ENCODE results near the gene TCAP.

TCAP gene

DNA sequence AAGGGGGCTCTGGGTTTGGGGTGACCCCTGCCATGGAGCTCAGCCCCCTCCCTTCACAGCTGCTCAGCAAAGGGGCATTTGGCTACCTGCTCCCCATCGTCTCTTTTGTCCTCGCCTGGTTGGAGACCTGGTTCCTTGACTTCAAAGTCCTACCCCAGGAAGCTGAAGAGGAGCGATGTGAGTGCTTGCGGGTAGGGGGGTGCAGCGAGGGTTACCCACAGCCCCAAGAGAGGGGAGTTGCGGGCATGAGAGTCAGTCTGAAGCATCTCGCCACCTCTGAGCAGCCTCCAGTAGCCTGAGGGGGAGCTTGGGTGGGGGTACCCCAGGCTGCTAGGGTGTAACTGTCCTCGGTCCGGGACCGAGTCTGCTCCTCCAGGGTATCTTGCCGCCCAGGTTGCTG, 6.8 kb upstream of the TCAP start:
- TF ChIP-seq, protein P1, sequence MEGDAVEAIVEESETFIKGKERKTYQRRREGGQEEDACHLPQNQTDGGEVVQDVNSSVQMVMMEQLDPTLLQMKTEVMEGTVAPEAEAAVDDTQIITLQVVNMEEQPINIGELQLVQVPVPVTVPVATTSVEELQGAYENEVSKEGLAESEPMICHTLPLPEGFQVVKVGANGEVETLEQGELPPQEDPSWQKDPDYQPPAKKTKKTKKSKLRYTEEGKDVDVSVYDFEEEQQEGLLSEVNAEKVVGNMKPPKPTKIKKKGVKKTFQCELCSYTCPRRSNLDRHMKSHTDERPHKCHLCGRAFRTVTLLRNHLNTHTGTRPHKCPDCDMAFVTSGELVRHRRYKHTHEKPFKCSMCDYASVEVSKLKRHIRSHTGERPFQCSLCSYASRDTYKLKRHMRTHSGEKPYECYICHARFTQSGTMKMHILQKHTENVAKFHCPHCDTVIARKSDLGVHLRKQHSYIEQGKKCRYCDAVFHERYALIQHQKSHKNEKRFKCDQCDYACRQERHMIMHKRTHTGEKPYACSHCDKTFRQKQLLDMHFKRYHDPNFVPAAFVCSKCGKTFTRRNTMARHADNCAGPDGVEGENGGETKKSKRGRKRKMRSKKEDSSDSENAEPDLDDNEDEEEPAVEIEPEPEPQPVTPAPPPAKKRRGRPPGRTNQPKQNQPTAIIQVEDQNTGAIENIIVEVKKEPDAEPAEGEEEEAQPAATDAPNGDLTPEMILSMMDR (IDR thresholded peaks at IDR 0.05) = no peak

DNA sequence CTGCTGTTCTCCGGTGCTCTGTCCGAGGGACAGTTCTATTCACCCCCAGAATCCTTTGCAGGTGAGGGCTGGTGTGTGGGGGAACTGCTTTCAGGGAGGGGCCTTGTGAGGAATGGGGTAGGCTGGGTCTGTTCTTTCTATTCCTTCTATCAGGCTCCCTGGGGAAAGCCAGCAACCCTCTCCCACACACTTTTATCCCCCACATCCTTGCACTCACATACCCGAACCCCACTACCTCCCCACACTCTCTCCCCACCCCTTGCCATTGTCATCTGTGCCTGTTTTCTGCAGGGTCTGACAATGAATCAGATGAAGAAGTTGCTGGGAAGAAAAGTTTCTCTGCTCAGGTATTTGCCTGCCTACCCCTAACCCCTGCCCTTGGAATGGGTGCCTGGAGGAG, 6.4 kb upstream of the TCAP start:
- TF ChIP-seq, protein P1 (IDR thresholded peaks at IDR 0.05) = no peak

DNA sequence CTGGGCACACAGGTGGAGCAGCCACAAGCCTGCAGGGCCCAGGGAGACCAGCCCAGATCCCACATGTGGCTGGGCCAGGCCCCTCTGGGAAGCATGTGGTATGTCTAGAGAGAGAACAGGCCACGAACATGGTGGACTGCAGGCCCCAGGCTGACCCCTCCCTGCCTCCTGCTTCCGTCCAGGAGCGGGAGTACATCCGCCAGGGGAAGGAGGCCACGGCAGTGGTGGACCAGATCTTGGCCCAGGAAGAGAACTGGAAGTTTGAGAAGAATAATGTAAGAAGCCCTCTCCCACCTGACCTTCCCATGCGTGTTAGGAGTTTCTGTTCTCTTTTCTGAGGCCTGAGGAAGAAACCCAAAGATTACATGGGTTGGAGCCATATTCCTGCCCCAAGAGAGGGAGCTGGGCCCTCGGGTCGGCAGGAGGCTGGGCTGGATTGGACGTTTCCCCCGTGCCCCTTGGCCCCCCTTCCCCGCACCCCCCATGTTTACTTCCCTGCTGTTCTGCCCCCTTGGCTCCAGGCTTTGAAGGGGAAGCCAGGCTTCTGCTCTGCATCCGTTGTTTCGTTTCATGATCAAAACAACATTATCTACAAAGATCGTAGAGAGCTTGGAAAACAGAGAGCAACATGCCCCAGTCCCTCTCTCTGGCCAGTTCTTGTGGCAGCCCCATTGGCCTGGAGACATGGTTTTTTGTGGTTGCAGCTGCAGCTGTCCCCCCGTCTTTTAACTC, 5.7 kb upstream of the TCAP start:
- TF ChIP-seq, protein P1 (IDR thresholded peaks at IDR 0.05) = no peak

DNA sequence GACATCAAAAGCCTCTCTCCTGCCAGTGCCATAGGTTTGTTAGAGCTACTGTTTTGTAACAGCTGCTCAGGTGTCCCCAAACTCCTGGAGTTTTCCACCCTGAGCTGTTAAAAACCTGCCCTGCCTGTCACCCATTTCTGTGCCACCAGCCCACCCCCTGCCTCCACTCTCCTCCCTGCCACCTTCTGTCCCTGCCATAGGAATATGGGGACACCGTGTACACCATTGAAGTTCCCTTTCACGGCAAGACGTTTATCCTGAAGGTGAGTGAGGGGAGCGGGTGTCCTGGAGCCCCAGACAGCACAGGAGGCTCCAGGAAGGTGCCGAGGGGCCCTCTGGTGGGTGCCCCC, 5.2 kb upstream of the TCAP start:
- TF ChIP-seq, protein P1 (IDR thresholded peaks at IDR 0.05) = no peak

DNA sequence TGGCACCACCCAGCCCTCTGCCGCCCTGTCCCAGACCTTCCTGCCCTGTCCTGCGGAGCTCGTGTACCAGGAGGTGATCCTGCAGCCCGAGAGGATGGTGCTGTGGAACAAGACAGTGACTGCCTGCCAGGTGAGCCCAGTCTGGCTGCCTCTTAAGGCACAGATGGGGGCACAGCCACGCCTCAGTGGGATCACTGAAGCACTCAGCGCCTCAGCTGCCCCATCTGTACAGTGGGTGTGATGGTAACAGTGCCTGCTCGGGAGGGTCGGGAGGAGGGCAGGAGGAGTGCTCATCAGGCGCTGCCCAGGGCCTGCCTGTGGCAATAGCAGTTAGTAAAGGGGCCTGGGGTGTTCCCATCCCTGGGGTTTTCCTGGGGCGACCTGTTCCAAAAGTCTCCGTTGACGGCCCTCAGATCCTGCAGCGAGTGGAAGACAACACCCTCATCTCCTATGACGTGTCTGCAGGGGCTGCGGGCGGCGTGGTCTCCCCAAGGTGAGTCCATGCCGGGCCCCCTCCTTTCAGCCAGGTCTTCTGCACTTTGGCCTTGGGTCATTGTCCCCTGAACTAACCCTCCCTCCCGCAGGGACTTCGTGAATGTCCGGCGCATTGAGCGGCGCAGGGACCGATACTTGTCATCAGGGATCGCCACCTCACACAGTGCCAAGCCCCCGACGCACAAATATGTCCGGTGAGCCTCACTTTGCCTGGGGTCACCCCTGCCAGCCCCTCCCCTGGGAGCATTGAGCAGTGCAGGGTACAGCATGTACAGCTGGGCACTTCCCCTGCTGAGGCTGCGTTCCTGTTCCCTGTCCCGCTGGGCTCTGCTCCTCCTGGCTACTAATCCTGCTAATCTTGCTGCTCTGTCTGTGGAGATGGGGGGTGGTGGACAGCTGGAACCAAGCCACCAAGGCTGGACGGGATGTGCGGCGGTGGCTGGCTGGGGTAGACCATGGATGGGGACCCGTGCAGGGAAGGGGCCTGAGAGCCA, 4.5 kb upstream of the TCAP start:
- TF ChIP-seq, protein P1 (IDR thresholded peaks at IDR 0.05) = no peak

DNA sequence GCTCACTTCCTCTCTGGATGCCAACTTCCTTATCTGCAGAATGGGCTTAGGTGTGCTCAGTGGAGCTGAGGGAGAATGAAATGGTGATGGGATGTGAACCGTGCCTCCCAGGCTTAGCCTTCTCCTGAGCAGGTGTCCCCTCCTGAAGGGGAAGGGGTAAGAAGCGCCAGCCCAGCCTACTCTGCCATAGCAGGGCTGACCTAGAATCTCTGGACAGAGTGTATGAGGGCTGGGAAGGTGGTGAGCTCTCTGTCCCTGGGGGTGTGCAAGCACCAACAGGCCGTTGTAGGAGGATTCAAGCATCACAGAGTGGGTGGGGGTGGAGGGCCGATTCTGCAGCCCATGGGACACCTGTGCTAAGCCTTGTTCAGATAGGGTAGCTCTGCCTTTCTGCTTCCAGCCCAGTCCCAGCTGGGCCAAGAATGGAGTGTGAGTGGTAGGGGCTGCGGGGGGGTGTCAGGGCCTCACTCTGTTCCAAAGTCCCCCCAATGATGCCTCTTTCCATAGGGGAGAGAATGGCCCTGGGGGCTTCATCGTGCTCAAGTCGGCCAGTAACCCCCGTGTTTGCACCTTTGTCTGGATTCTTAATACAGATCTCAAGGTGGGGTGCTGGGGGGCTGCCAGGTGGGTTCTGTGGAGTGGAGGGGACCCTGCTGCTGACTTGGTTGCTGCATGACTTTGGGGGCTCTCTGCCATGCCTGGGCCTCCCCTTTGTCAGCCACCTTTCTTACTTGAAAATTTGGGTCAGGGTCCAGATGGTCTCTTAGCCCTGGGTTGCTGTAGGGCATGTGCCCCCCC, 3.2 kb upstream of the TCAP start:
- TF ChIP-seq, protein P1 (IDR thresholded peaks at IDR 0.05) = no peak

All from LNCAP (cell line).